Gastrocnemius medialis (tissue), 4 donors: ENCODE data around the gene C3orf33. TPM values are rescaled to one million over a fixed set of nuclear protein-coding genes. Genes with fewer than 3 reads are reported as not detected.

Source experiments
- ATAC-seq, 2 donors: fragments of 150-250 bp; one replicate each; pipeline ENCODE4 v1.9.1; 2016
- DNase-seq, 2 donors: peaks; one replicate each; pipeline ENCODE4 v3.0.0-alpha.2; 2019
- H3K27ac ChIP-seq, 4 donors: fragments of 200-600 bp; sonication (generic); 1 replicate in 1 of 4; 2 replicates in 3 of 4; pipeline ENCODE4 v1.5.1; 2016 to 2018; ENCODE audit warnings: mild to moderate bottlenecking in 2 of 4, moderate library complexity in 1 of 4
- H3K27me3 ChIP-seq, 3 donors: fragments of 200-600 bp; sonication (generic) in 2 of 3; 1 replicate in 1 of 3; 2 replicates in 2 of 3; pipeline versions ENCODE4 v1.5.1 to v1.6.0; 2016 to 2019; ENCODE audit warnings: mild to moderate bottlenecking in 1 of 3, moderate library complexity in 1 of 3
- H3K36me3 ChIP-seq, 2 donors: fragments of 200-600 bp; sonication (generic) in 1 of 2; one replicate each; pipeline ENCODE4 v1.5.1; 2017 to 2018
- H3K4me1 ChIP-seq, 2 donors: fragments of 200-600 bp; sonication (generic) in 1 of 2; one replicate each; pipeline ENCODE4 v1.5.1; 2016 to 2017; ENCODE audit warnings: mild to moderate bottlenecking in 2 of 2
- H3K4me3 ChIP-seq, 4 donors: fragments of 200-600 bp; sonication (generic) in 3 of 4; 1 replicate in 1 of 4; 2 replicates in 3 of 4; pipeline ENCODE4 v1.5.1; 2016 to 2019; ENCODE audit warnings: mild to moderate bottlenecking in 2 of 4
- H3K9me3 ChIP-seq, 3 donors: fragments of 200-600 bp; sonication (generic) in 2 of 3; 1 replicate in 1 of 3; 2 replicates in 2 of 3; pipeline ENCODE4 v1.5.1; 2016 to 2019
- POLR2A ChIP-seq, 2 donors: fragments of 450-650 bp; IDR thresholded peaks; one replicate each; pipeline ENCODE4 v1.6.1; 2017; ENCODE audit warnings: antibody characterized with exemption in 2 of 2, mild to moderate bottlenecking in 2 of 2, moderate library complexity in 2 of 2
- in situ Hi-C, 4 donors: fragments of 200-750 bp; cut with MboI; loops; one replicate each; pipeline versions ENCODE4 v1.15.0 to v1.8.0; 2017; ENCODE audit warnings: low sequenced_read_pairs in 4 of 4
- intact Hi-C: fragments of 100-400 bp; cut with DNase I; formaldehyde crosslinking; loops from one replicate; pipeline ENCODE4 v1.15.1; 2023; ENCODE audit warnings: low total_unique reads
- total RNA-seq, 4 donors: library from RNA; depleted of rRNA; stranded (reverse); fragments of >200 nt; gene quantifications; one replicate each; pipeline versions ENCODE4 v1.1.0 to v1.2.3, GENCODE V29; 2016
- TF ChIP-seq, protein P1 (sequence below), 5 experiments: fragments of 450-650 bp in 3 of 5; fragments of 200-600 bp in 2 of 5; sonication (generic) in 2 of 5; IDR thresholded peaks in 4 of 5; conservative IDR thresholded peaks in 1 of 5; 1 replicate in 4 of 5; 2 replicates in 1 of 5; pipeline ENCODE4 v1.5.1; 2016 to 2019; ENCODE audit warnings: antibody characterized with exemption in 5 of 5, mild to moderate bottlenecking in 3 of 5, moderate library complexity in 3 of 5

The C3orf33 gene
- total RNA-seq, 4 donors from 2014 or later, result 1.4 to 6.1 (median 3.9) TPM

DNA sequence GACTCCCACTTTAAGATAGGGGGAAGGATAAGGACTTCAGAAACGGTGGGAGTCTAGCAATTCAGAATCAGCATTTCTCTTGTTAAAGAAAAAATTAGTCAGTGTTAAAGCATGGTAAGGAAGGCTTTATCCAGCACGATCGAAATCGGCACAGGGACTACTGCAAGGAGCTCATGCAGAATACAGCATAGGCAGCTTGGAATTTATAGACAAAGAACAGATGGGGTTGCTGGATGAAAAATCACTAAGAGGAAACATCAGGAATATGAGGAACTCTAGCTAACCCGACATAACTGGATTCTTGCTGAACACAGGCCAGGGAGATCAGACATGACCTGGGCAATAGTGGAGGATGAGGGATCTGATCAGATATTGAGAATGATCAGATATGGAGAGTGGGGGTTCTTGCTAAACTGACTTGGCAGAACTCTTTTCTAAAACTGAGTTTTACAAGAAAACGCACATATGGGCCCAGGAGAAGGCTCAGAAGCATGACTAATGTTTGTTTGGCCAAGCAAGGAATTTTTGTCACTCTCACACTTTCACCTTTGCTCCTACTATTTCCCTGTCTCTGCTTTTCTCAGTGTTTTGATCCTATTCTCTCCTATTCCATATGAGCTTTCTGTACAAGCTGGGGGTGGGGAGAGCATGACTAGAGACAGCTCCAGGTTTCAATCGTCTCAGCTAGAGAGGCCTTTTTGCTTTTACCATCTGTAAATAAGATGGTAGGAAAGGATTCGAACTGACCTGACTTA, 57.3 kb downstream of the C3orf33 start:
- ATAC-seq (no peak), DNase-seq (no peak)
- Histone ChIP-seq H3K4me3 (no peak overlapping the region), H3K4me1 (peaks cover 4 to 16% of the 10 kb centered on the region in 2 donors), H3K36me3 (no peaks in the 10 kb centered on the region), H3K27me3 (peaks cover 4 to 10% (median 7%) of the 10 kb centered on the region in 3 donors), H3K9me3 (no peaks in the 10 kb centered on the region), H3K27ac (no peak overlapping the region)
- intact Hi-C loops, result no loop called here
- TF ChIP-seq, protein P1, sequence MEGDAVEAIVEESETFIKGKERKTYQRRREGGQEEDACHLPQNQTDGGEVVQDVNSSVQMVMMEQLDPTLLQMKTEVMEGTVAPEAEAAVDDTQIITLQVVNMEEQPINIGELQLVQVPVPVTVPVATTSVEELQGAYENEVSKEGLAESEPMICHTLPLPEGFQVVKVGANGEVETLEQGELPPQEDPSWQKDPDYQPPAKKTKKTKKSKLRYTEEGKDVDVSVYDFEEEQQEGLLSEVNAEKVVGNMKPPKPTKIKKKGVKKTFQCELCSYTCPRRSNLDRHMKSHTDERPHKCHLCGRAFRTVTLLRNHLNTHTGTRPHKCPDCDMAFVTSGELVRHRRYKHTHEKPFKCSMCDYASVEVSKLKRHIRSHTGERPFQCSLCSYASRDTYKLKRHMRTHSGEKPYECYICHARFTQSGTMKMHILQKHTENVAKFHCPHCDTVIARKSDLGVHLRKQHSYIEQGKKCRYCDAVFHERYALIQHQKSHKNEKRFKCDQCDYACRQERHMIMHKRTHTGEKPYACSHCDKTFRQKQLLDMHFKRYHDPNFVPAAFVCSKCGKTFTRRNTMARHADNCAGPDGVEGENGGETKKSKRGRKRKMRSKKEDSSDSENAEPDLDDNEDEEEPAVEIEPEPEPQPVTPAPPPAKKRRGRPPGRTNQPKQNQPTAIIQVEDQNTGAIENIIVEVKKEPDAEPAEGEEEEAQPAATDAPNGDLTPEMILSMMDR (IDR thresholded peaks at IDR 0.05 in 4 of 5, conservative IDR thresholded peaks at IDR 0.05 in 1 of 5), result no peak
- no peak for TF ChIP-seq POLR2A (IDR thresholded peaks at IDR 0.05)
- in situ Hi-C loops, result no loop called here

DNA sequence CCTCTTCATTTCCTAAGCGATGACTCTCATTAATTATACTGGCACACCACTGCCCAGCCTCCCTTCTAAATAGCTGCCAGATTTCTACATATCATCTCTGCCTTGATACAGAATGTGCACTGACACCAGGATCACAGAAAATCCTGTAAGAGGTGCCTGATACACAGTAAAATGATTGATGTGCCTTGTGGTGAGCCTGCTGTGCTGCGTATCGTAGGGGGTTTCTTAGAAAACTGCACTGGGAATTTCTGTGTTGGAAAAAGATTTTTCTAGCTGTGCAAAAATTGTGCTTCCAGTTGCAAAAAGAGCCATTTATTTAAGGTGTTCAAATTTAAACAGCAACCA, 58.2 kb downstream of the C3orf33 start:
- TF ChIP-seq, protein P1 (IDR thresholded peaks at IDR 0.05 in 4 of 5, conservative IDR thresholded peaks at IDR 0.05 in 1 of 5), result no peak
- no peak for TF ChIP-seq POLR2A (IDR thresholded peaks at IDR 0.05)
- Histone ChIP-seq H3K4me1 (peaks cover 8 to 16% of the 10 kb centered on the region in 2 donors), H3K27me3 (peaks cover 13 to 16% (median 16%) of the 10 kb centered on the region in 3 donors), H3K27ac (no peak overlapping the region), H3K9me3 (no peaks in the 10 kb centered on the region), H3K4me3 (no peak overlapping the region), H3K36me3 (no peaks in the 10 kb centered on the region)
- DNase-seq, result no peak
- no peak for ATAC-seq
- intact Hi-C loops (no loop called here), in situ Hi-C loops (no loop called here)

DNA sequence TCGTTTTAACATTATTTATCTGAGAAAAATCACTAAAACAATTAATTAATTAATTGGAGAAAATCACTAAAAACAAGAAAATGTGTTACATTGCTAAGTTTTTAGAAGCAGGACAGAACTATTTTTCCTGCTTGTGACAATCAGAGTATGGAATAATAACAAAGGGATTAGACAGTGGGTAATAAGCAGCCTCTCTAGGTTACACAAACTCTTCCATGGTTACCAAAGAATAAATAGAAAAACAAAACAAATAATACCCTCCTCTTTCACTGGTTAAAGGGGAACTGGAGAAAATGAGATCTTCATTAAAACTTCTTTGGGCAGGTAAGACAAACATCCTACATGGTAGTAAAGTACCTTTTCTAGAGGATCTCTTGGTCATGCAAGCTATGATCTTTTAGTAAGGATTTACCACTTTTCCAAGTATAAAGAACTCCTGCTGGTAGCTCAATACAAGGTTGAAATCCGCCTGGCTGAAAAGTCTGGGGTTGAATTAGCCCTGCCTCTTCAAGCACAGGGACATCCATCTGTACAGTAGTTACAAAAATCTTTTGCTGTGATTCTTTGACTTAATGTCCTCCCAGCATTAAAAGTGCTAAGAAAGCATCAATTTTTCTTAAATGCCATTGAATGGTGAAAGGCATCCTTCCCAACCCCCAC, 58.7 kb downstream of the C3orf33 start:
- Histone ChIP-seq H3K27ac (no peak overlapping the region), H3K9me3 (no peaks in the 10 kb centered on the region), H3K27me3 (peaks cover 18 to 21% (median 21%) of the 10 kb centered on the region in 3 donors), H3K4me1 (peaks cover 8 to 16% of the 10 kb centered on the region in 2 donors), H3K4me3 (no peak overlapping the region), H3K36me3 (no peaks in the 10 kb centered on the region)
- in situ Hi-C loops, result no loop called here
- intact Hi-C loops, result no loop called here
- TF ChIP-seq, protein P1 (IDR thresholded peaks at IDR 0.05 in 4 of 5, conservative IDR thresholded peaks at IDR 0.05 in 1 of 5), result no peak
- no peak for TF ChIP-seq POLR2A (IDR thresholded peaks at IDR 0.05)
- DNase-seq (no peak), ATAC-seq (no peak)

DNA sequence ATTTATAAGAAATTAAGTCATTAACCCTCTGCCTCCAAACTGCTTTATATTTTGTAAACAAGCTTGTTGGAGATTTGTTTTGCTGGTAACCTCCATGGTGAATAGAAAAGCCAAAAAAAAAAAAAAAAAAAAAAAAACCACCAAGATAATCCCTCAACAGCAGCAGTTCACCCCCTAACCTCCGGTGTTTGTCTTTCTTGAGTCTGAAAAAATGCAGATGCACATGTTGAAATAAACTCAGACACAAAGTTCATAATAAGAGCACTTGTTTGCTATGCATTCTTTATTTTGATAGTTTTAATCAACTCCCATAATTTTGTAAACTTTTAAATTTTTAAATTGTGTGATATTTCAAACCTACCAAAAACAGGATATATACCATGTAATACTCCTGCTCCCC, 59.4 kb downstream of the C3orf33 start:
- Histone ChIP-seq H3K4me1 (peaks cover 8 to 16% of the 10 kb centered on the region in 2 donors), H3K4me3 (no peak overlapping the region), H3K27ac (no peak overlapping the region), H3K9me3 (no peaks in the 10 kb centered on the region), H3K36me3 (no peaks in the 10 kb centered on the region), H3K27me3 (peaks cover 25 to 28% (median 26%) of the 10 kb centered on the region in 3 donors)
- in situ Hi-C loops, result no loop called here
- intact Hi-C loops, result no loop called here
- no peak for DNase-seq
- TF ChIP-seq POLR2A (IDR thresholded peaks at IDR 0.05), result no peak
- TF ChIP-seq, protein P1 (IDR thresholded peaks at IDR 0.05 in 4 of 5, conservative IDR thresholded peaks at IDR 0.05 in 1 of 5), result no peak
- ATAC-seq, result no peak
